ENCODE results near the gene UTS2R.

DNA sequence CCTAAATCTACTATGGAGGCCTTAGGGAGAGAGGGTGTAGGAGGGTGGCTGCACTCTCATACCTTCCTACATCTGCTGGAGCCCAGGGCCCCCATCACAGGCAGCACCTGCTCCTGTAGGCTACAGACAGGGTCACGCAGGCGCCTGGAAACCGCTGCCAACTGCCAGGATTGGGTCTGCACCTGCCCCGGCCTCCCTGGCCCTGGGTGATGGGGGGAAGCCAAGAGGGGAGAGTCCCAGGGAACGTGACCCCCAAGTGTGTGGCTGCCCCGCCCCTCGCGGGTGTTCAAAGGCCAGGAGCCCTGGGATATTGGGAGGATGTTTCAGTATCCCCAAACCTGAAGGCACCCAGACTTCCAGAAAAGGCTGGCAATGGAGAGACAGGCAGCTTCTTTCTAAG lies 18.1 kb upstream of the UTS2R start:
- TF ChIP-seq, protein P1, sequence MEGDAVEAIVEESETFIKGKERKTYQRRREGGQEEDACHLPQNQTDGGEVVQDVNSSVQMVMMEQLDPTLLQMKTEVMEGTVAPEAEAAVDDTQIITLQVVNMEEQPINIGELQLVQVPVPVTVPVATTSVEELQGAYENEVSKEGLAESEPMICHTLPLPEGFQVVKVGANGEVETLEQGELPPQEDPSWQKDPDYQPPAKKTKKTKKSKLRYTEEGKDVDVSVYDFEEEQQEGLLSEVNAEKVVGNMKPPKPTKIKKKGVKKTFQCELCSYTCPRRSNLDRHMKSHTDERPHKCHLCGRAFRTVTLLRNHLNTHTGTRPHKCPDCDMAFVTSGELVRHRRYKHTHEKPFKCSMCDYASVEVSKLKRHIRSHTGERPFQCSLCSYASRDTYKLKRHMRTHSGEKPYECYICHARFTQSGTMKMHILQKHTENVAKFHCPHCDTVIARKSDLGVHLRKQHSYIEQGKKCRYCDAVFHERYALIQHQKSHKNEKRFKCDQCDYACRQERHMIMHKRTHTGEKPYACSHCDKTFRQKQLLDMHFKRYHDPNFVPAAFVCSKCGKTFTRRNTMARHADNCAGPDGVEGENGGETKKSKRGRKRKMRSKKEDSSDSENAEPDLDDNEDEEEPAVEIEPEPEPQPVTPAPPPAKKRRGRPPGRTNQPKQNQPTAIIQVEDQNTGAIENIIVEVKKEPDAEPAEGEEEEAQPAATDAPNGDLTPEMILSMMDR (IDR thresholded peaks at IDR 0.05; ENCODE audit: borderline replicate concordance, extremely low read depth, low read length, poor library complexity, severe bottlenecking): no peak
- TF ChIP-seq EZH2 (IDR thresholded peaks at IDR 0.05; ENCODE audit: borderline replicate concordance, low read depth, low read length, severe bottlenecking): no peak

Measured in DND-41 (cell line).